22Rv1 (cell line): ENCODE results near the gene STAMBP.

Source experiments
- H3K27ac ChIP-seq: fragments of 450-650 bp; 2 replicates; pipeline ENCODE4 v1.5.1; 2017
- ZFX ChIP-seq: fragments of 450-650 bp; IDR thresholded peaks from 2 replicates; pipeline ENCODE4 v1.6.1; 2017; ENCODE audit warnings: antibody characterized with exemption, borderline replicate concordance
- TF ChIP-seq, protein P1 (sequence below): fragments of 450-650 bp; IDR thresholded peaks from 2 replicates; pipeline ENCODE4 v1.5.1; 2017; ENCODE audit warnings: mild to moderate bottlenecking

STAMBP gene

DNA sequence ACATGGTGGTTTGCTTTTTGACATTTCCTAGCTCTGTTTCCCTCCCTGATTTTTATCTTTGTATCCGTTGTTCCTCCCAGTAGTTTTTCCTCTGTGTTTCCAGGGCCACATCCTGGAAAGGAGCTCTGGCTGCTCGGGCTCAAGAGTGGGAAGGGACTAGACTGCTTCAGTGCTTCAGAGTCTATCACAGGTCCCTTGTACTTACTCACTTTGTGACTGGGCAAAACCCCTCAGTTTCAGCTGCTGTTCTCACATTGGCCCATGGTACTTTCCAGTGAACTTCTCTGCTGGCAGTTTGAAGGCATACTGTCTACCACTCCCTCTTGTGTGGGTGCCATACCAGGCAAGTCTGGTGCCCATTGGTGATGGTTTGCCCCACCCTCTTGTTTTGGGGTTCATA is 7.5 kb upstream of the STAMBP start:
- TF ChIP-seq, protein P1, sequence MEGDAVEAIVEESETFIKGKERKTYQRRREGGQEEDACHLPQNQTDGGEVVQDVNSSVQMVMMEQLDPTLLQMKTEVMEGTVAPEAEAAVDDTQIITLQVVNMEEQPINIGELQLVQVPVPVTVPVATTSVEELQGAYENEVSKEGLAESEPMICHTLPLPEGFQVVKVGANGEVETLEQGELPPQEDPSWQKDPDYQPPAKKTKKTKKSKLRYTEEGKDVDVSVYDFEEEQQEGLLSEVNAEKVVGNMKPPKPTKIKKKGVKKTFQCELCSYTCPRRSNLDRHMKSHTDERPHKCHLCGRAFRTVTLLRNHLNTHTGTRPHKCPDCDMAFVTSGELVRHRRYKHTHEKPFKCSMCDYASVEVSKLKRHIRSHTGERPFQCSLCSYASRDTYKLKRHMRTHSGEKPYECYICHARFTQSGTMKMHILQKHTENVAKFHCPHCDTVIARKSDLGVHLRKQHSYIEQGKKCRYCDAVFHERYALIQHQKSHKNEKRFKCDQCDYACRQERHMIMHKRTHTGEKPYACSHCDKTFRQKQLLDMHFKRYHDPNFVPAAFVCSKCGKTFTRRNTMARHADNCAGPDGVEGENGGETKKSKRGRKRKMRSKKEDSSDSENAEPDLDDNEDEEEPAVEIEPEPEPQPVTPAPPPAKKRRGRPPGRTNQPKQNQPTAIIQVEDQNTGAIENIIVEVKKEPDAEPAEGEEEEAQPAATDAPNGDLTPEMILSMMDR: no peak
- no peak for TF ChIP-seq ZFX
- no peak overlapping the region for H3K27ac ChIP-seq

DNA sequence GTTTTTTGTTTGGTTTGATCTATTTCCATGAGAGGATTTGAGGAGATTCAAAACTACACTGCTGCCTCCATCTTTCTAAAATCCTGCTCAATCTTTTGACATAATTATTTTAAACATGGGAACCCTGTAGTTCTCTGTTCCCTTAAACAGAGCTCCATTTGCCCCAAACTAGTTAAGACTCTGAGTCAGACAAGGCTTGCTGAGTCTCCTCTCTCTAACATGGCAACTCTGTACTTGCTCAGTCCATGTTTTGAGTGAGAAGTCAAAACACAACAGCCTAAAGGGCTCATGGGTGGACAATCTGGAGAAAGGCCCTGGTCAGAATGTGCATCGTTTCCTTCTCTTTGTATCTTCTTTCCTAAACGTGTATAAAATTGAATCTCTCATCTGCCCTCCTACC is 7.1 kb upstream of the STAMBP start:
- H3K27ac ChIP-seq: no peak overlapping the region
- no peak for TF ChIP-seq ZFX
- TF ChIP-seq, protein P1: no peak

DNA sequence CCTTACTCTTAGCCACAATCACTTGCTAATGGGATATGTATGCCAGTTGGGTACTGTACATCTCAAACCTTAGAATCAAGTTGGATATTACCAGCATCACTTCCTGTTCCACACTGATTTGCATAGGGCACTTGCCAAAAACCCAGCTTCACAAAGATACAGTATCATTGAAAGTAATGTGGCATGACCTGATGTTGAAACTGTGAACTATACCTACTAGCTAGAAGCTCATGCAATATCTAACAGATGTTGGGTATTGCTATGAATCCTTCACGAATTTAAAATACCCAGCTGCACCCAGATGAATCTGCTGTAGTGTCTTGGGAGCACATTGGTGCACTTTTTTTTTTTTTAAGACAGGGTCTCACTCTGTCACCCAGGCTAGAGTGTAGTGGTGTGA is 6.5 kb upstream of the STAMBP start:
- no peak overlapping the region for H3K27ac ChIP-seq

DNA sequence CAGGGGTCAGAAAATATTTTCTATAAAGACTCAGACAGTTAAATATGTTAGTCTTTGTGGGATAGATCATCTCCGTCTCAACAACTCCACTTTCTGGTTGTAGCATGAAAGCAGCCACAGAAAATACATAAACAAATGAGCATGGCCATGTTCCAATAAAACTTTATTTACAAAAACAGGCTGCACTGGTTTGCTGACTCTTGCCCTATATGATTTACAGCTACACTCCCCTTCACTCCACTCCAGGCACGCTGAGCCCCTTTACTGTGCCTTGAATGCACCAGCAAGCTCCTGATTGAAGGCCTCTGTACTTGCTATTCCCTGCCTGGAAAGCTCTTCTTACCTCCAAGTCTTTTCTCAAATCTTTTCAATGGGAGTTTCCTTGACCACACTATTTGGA is 5.8 kb upstream of the STAMBP start:
- H3K27ac ChIP-seq: no peak overlapping the region
- TF ChIP-seq, protein P1: no peak
- TF ChIP-seq ZFX: no peak

More for the DNA sequence above, 6.5 kb upstream of the STAMBP start:
- TF ChIP-seq, protein P1: no peak
- TF ChIP-seq ZFX: no peak

DNA sequence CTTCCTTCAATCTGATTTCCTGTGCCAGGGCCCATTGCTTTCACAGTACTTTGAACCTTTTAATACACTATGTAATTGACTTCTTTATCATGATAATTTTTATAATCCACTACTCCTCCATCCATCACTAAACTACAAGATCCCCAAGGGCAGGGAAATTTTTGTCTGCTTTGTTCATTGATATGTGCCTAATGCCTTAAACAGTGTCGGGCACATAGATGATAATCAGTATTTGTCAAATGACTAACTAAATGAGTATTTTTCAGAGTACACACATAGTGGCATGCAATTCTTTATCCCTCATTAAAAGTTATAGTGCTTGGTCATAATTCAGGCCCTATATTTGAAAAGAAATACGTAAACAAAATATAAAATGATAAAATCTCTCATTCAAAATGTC is 5.3 kb upstream of the STAMBP start:
- no peak for TF ChIP-seq ZFX
- TF ChIP-seq, protein P1: no peak
- H3K27ac ChIP-seq: no peak overlapping the region

DNA sequence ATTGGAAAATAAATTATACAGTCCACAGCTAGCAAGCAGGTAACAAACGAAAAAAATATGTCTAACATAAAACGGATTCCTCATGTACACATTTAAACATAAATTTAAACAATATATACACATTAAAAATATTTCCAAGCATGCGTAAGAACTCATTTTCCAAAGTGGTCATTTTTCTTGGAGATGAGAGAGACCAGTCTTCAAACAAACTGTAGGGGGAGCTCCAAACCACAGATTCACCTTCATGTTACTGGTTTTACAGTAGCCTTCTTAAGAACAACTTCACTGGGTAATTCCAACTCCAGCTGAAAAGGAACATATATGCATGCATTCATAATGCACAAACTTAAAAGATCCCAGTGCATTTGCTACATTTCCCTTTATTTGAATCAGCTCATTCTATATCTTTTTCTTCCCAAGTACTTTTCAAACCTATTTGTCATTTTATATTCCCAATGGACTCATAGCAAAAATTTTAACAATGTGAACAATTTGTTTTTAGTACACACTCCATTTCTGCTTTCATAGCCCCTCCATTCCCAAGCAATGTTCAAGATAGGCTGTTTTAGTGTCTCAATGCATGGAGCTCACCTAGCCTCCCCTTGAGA is 4.7 kb upstream of the STAMBP start:
- no peak for TF ChIP-seq ZFX
- TF ChIP-seq, protein P1: peak; percentile 89

DNA sequence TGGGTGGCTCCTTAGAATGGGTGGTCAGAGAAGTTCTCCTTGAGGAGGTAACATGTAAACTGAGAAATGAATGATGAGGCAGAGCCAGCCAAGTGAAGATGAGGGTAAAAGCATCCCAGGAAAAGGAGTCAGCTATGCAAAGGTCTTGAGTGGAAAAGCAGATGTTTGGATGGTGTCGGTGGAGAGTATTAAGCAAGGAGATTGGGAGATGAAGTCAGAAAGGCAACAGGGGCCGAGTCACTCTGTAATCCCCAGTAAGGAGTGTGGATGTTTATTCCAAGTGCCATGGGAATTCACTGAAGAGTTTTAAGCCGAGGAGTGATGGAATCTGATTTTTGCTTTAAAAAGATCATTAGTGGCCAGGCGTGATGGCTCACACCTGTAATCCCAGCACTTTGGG is 3.4 kb upstream of the STAMBP start:
- TF ChIP-seq, protein P1: no peak
- no peak for TF ChIP-seq ZFX
- H3K27ac ChIP-seq: no peak overlapping the region

More for the DNA sequence above, 4.7 kb upstream of the STAMBP start:
- no peak overlapping the region for H3K27ac ChIP-seq
